T-helper 2 cell (primary cell): ENCODE measurements around the gene CYTH2.

Experiments used
- DNase-seq, 5 experiments: peaks; one replicate each; pipeline versions ENCODE4 v3.0.0 to v3.0.0-alpha.2; 2012 to 2022

CYTH2 gene

DNA sequence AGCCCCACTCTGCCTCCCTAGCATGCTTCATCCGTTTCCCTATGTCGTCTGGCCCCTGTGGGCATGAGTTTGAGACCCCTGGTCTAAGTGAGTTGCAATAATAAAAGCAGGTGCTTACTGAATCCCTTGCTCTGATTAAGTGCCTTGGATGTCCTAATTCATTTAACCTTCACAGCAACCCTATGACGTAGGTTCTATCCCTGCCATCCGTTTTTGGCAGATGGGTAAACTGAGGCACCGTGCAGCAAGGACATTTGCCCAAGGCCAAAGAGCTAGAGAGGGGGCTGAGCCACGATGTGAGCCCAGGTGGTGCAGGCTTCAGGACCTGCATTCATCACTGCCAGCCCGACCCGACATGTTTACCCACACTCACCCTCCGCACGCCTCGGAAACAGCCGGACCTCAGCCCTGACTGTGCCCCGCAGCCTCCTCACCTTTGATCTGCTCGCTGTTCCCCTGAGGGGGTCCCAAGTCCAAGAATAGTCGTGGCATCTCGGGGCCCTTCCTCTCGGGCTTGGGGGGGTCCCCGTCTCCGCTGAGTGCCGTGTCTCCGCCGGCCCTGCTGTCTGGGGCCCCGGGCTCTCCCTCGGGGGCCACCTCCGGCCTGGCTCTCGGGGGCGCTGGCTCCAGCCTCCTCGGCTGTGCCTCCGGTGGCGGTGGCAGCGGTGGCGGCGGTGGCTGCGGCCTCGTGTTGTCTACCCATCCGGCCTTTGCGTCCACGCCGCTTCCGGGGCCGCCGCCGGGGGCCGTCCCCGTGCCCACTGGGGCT is 28.0 kb downstream of the CYTH2 start:
- no peak for DNase-seq

DNA sequence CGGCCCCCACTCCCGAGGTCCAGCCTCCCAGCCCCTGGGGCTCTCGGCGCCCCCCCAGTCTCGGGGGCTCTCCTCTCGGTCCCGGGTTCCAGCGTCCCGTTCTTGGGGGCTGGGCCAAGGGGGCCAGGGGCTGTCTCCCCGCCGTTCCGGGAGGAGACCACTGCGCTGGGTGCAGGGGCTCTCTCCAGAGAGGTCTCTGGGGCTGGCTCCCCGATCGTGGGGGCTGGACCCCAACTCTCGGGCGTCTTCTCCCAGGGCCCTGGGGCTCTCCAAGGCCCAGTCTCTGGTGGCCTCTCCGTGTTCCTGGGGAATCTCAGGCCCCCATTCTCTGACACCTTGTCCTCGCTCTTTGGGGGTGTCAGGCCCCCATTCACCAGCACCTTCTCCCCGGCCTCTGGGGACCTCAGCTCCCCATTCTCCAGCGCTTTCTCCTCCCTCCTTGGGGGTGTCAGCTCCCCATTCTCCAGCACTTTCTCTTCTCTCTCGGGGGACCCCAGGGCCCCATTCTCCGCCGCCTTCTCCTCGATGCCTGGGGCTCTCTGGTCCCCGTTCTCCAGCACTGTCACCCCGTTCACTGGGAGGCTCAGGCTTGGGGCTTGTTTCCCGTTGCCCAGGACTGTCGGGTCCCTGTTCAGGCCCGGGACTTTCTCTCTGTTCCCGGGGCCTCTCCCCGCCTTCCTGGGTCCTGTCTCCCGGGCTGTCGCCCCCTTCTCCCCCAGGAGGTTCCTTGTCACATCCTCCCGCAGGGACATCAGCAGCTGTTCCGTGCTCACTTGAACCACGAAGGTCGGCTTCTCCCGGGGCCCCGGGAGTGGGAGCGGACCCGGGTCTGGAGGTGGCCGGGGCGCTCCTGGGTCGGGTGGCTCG is 28.8 kb downstream of the CYTH2 start:
- DNase-seq, result no peak

DNA sequence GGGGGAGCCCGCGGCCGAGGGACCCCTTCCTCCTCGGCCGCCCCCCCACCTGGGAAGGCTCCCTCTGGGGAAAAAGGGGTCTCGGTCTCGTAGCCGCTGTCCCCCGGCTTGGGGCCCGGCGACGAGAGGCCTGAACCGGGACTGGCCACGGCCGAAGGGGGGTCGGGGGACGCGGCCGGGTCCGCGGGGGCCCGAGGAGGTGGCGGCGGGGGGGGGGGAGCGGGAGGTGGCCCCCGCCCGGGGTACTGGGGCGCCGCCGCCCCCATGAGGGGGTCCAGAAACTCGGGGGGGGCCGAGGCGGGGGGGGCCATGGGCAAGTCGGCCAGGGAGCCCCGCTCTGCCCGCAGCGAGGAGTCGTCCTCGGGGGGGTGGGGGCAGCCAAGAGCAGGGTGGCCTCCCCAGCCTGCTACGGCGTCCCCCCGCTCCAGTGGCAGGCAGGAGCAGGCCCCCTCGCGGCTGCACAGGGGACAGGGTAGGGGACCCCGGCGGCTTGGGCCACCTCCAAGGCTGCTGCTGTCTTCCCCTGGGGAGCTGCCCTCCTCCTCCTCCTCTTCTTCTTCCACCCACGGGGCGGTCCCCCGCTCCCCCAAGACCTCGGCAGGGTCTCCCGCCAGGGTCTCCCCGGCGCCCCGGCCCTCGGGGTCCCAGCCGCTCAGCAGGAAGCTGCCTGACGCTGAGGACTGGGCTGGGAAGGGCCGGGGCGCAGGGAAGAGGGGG is 29.6 kb downstream of the CYTH2 start:
- DNase-seq, result no peak

DNA sequence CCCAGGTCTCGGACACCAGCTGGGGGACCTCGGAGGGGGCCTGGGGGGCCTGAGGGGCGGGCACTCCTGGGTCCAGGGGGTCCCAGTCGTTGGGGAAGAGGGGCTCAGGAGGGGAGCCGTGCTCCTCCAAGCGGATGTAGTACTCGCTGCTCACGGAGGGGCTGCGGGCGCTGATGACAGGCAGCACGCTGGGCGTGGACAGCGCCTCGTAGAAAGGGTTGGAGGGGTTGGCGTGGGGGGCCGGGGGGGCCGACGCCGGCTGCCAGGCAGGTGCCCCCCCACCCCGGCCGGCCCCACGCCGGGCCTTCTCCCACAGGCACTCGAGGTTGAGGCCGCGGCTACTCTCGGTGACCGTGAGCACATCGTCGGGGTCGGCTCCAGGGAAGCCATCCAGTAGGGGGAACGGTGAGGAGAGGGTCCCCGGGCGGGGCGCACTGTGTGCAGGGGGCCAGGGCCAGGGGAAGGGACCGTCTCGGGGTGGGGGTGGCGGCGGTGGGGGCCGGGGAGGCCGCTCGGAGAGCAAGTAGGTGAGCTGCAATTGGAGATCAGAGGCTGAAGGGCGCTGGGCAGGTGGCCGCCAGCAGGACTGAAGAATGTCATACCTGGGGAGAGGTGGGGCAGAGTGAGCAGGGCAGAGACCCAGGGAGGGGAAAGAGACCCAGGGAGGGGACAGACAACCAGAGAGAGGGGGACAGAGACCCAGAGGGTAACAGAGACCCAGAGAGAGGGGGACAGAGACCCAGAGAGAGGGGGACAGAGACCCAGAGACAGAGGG is 30.3 kb downstream of the CYTH2 start:
- no peak for DNase-seq

DNA sequence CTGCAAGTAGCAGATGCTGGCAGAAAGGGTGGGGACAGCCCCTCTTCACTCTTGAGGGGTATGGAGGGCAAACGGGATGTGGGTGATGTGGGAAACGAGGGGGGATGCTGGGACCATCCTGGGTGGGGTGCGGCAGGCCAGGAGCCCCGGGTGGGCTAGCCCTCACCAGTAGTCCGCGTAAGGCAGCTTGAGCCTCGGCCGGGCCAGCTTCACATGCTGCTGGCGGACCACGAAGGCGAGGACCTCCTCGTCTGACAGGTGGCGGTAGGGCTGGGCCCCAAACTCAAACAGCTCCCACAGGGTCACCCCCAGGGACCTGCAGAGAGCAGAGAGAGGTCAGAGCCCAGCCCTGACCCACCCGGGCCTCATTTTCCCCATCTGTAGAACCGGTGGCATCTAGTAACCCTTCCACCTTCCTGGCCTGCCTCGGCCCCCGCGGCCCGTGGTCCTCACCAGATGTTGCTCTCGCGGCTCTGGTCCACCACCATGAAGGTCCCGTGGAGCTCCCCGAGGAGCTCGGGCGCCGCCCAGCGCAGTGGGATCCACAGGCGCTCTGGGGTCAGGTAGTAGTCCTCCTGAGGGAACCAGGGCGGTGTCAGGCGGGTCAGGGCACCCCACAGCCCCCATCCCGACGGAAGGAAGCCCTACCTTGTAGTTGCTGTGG is 31.8 kb downstream of the CYTH2 start:
- DNase-seq, result no peak

DNA sequence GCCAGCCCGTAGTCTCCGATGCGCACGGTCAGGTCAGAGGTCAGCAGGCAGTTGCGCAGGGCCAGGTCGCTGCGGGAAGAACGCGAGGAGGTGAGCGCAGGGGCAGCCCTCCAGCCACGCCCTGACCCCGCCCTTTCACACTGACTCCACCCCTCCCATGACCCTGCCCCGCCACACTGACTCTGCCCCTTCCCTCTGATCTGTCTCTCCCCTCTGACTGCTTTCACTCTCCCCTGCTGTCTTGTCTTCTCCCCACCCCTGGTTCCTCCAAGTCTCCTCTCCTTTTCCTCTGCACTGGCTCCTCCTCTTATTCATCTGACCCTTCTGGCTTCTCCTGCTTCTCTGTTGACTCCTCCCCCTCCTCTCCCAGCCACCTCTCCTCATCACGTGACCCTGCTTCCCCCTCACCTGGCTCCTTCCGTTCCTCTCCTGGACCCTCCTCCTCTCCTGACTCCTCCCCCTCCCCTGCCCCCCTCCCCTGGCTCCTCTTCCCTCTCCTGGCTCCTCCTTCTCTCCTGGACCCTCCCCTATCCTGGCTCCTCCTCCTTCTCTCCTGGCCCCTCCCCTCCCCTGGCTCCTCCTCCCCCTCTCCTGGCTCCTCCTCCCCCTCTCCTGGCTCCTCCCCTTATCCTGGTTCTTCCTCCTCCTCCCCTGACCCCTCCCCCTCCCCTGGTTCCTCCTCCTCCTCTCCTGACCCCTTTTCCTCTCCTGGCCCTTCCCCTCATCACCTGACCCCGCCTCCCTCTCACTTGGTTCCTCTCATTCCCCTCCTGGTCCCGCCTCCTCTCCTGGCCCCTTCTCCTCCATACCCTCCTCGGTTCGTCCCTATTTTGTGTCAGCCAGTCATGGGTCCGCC is 32.6 kb downstream of the CYTH2 start:
- DNase-seq, result peak in 3 of 5 experiments; percentile 55 to 84 (median 66)

DNA sequence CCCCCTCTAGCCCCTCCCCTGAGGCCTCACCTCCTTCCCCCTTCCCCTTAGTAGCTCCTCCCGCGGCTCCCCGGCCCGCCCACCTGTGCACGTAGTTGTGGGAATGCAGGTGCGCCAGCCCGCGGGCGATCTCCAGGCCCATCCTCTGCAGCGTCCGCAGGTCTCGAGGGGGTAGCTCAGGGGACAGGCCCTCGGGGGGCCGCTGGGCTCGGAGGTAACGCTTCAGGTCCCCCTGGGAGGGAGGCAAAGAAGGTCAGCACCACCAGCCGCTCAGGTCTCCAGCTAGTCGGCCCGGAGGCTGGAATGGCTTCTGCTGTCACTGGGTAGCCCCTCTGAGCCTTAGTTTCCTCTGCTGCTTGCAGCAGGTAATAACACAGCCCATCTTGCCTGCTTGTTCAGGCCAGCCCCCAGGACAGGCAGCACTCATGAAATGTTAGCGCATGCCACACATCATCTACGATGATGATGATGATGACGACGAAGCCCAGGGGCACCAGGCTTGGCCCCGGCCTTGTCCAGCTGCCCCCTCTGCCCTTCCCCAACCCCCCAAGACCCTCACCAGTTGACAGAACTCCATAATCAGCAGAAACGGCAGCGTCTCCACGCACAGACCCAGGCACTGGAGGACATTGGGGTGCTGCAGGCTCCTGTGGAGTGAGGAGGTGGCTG is 33.3 kb downstream of the CYTH2 start:
- DNase-seq, result peak in 3 of 5 experiments; percentile 52 to 78 (median 53)

DNA sequence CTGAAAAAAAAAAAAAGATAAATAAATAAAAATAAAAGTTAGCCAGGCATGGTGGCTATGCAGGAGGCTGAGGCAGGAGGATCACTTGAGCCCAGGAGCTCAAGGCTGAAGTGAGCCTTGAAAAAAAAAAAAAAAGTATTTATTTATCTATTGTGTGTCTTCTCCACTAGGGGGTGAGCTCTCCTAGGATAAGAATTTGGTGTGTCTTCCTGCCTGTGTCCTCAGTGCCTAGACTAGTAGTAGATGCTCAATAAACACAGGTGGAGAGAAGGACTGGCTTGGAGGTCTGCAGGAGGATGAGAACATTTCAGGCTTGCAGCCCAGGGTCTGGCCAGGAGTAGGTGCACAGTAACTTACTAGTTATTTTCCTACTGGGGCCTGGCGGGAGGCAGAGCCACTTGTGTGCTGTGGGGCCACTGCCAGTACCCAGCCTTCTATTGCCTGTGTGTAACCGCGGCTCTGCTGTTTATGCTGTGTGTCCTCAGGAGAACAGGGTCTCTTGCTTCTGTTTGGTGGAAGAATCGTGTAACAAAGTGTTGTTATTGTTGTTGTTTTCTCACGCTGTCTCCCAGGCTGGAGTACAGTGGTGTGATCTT is 37.1 kb downstream of the CYTH2 start:
- DNase-seq, result peak in 2 of 5 experiments; percentile 39 to 76

DNA sequence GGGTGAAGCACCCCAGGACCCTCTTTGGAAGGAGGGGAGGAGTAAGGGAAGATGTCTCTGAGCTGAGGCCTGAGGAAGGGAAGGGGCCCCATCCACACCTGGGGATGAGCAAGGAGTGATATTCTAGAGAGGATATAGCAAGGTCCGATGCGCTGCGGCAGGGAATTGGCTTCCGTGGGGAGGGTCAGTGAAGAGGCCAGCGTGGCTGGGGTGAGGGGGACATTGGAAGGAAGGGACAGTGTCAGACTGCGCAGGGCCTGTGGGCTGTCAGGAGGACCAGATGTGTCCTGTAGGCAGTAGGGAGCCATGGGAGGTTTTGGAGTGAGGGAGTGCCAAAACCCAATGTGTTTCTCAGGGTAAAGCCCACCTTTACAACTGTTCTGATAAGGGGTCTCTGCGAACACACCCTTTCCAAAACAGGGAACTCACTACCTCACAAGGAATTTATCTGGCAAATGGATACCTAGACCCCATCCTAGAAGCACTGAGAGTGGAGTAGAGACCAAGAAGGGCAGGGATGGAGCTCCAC is 38.8 kb downstream of the CYTH2 start:
- DNase-seq, result no peak

DNA sequence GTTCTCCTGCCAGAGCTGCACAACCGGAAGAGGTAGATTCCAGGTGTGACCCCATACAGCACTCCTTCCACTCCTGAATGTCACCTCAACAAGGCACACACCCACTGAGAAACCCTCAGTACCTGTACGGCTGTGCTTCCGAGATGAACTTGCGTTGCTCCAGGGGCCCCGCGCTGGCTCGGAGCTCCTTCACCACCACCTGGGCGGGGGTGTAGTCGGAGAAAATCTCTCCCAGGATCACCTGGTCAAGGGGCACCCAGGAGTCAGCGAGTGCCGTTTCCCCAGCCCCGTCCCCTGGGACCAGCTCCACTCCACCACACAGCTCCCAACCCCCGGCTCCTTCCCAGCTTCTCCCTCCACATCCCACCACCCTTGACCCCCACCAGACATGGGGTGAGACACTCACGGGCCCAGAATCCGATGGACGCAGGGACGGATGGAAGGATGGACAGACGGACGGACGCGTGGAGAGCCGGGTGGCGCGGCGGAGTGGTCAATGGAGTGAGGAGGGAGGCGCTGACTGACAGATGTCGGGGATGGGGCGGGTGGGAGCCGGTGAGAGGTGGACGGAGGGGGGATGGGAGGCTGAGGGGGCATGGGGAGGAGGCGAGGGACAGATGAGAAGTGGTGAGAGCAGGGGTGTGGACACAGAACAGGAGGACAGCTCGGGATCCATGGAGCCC is 39.7 kb downstream of the CYTH2 start:
- DNase-seq, result no peak

DNA sequence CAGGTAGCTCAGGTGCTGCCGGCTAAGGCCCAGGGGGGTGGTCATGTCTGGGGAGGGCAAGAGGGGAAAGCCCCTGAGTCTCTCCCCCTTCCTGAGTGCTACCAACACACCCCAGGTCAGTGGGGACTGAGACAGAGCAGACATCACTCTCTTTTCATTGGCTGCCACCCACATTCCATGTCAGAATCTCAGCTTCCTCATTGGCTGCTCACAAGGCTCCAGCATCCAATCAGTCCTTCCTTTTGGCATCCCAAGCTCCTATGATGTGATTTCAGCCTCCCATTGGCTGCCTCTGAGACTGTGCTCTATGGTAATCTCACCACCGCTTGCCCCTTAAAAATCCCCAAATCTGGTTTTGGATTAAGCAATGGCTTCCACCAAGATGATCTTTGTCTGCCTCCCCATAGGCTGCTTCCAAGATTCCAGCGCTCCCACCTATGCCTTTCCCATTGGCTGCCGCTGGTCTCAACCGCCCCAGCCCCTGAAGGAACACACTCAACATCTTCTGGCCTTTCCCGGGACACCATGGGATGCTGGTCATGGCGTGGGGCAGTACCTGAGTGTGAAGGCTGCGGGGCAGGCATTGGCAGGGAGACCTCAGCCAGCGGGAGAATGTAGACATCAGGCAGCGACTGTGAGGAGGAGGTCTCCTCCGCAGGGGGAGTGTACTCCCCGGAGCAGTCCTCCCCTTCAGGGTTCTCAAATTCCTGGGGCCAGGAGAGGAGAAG is 40.5 kb downstream of the CYTH2 start:
- DNase-seq, result no peak

DNA sequence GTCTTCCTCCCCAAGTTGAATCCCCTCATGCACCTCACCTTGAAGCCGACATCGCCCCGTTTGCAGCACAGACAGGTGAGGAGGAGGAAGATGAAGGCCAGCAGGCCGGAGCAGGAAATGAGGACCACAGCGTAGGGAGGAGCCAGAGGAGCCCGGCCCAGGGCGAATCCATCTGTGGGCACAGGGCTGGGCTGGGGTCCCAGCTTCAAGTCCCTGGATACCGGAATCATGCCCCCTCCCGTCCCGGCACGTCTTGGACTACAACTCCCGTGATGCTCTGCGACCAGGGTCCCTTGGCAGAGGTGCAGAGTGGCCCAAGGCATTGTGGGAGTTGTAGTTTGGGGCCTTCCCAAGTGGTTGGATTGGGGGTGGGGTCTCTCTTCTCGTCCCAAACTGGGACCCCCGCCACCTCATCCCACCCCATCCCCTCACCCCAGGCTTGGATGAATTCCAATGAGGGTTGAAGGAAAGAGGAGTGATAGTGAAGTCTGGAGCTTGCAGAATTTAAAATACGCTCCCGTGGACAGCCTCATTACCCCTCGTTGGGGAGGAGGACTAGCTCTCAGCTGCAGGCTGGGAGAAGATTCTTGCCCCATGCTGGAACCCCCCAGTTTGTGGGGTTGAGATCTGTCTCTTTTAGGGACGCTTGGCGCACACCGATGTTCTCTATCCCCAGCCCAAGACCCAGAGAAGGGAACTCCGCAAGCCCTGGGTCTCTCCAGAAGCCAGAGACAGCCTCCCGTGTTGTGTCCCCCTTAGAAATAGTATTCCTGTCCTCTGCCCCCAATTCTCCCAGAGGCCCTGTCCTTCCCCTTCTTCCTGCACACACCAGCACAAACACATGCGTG is 41.5 kb downstream of the CYTH2 start:
- peak; percentile 46 to 75 (median 65) for DNase-seq

DNA sequence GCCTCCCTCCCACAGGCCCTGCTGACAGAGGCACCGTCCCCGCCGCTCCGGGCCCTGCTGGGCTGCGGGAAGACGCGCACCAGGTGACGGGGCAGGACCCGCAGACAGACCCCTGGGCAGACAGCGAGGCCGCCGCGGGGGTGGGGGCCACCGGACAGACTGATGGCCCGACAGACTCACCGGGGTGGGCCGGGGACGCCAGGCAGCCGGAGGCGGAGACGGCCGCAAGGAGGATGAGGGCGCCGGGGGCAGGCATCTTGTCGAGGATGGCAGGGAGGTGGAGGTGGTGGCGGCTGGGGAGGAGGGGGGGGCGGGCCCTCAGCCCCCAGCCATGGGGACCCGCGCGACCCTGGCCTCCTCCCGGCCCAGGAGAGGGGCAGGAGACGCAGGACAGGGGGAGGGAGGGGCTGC is 42.2 kb downstream of the CYTH2 start:
- DNase-seq, result no peak

DNA sequence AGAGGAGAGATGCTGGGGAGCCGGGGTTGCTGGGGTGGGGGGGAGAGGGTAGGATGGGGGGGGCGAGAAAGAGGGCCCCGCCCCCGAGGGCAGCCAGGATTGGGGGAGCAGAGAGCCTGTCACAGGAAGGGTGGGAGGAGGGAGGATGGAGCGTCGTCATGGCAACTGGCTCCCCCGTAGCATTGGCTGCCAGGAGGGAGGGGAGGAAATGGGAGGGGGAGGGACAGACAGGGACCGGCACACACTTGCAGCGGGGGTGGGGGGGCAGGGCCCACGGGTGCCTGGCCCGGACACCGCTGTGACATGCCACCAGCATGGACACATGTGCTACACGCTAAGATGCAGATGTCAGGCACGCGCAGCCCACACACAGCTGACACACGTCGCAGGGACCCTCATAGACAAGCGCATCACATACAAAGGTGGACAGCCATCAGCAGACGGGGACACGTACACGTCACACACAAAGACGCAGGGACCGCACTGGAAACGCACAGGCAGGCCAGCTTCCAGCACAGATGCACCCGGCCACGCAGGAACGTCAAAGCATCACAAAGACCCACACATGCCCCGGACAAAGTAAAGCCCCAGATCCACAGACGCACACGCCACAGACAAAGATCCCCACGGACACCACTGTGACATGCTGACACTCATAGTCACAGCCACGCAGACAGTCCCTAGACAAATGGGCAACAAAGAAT is 42.8 kb downstream of the CYTH2 start, which contains the start of gene LMTK3:
Gene LMTK3 (minus strand): TSS at position 36 of the 704 bp plus-strand sequence. CDS start 259 bp downstream, outside the sequence.
- DNase-seq, result peak; percentile 49 to 95 (median 78)

DNA sequence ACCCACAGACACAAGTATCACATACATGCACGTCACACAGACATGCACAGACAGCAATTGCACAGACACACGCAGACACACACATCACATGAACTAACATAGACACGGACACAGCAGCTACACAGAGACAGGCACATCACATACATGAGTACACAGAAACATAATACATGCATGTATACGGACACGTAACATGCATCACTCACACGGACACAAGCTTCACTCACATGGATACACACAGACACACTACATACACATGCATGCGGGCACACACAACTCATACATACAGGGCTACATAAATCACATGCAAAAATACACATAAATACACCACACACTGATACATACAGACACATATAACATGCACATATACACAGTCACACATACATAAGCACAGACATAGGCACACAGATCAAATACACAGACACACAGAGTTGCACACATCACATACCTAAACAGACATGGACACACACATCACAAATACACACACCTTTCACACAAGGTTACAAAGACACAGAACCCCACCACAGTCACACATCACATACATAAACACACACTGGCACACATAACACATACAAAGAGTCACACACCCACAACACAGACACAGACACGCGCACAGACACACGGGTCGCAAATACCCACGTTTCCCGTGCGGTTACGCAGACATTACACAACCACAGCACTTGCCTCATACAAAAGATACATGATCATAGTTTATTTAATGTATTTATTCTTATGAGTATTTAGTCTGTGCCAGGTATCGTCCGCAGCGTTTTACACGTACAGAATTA is 43.5 kb downstream of the CYTH2 start:
- DNase-seq, result peak in 1 of 5 experiments; percentile 51
